ENCODE measurements around the gene L3MBTL2.
"Not testable (repeated sequence)": the region's sequence is repeated elsewhere in the genome, so short reads cannot be mapped to it uniquely, and the experiment has no call there.

Gene L3MBTL2

DNA sequence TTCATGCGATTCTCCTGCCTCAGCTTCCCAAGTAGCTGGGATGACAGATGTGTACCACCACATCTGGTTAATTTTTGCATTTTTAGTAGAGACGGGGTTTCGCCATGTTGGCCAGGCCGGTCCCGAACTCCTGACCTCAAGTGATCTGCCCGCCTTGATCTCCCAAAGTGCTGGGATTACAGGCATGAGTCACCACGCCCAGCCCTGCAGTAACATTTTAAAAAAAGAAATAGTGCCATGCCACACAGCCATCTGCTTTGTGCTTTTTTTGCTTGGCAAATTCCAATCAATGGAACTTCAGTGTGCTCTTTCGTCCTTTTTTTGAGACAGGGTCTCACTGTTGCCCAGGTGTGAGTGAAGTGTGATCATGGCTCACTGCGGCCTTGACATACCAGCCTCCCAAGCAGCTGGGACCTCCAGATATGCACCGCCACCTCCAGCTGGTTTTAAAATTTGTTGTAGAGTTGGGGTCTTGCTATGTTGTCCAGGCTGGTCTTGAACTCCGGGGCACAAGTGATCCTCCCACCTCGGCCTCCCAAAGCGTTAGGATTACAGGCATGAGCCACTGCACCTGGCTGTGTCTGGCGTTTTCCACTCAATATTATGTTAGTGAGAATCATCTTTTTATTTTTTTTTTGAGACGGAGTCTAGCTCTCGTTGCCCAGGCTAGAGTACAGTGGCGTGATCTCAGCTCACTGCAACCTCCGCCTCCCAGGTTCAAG, 37.4 kb downstream of the L3MBTL2 start:
- DNase-seq, result no peak

DNA sequence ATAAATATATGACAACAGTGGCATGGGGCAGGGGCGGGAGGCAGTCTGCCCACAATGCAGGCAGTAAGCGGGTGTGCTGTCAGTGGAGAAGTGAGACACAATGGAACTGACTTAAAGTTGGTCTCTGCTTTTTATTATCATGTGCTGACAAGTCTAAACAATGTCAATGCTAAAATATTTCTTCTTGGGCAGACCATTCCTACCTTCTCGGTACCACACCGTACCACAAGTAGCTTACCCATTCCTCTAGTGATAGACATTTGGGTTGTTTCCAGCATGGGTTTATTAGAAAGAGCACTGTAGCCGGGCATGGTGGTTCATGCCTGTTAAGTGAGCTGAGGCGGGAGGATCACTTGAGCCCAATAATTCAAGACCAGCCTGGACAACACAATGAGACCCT, 38.2 kb downstream of the L3MBTL2 start:
- DNase-seq, result no peak

DNA sequence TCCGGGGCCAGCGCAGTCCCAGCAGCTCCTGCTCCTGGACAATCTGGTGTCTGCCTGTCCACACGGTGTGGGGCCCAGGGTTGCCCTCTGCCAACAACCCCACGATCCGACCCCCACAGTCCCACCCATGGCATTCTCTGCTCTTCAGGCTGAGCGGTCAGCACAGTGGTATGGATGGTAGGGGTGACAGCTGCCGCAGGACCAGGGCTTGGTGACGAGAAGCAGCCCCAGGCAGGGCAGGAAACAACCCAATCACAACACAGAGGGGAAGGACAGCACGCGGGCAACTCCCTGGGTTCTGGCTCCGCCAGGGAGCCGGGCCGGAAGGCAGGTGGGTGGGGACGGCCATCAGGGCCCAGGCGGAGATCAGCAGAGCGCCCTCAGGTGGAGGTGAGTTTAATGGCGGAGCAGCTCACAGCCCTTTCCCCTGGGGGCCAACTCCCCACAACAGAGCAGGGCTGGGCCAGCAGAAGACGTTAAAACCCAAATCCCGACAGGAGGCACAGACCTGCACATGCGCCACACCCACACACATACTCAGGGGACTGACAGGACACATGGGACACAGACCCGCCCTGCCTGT, 40.9 kb downstream of the L3MBTL2 start:
- no peak for DNase-seq

DNA sequence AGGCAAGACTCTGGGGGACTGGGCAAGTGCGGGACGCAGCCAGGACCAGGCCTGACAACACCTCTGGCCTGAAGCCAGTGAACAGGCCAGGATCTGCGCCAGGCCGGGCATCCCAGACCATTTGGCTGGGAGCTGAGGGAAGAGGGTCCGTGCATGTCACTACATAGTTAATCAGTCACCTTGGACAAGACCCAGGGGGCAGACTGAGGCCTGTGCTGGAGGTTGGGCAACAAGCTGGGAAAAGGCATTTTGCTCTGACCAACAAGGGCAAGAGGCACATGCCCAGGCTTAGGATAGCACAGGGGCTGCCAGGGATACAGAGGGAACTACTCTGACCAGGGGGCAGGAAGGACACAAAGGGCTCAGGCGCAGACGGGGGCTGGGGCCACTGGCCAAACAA, 42.6 kb downstream of the L3MBTL2 start:
- DNase-seq, result no peak

DNA sequence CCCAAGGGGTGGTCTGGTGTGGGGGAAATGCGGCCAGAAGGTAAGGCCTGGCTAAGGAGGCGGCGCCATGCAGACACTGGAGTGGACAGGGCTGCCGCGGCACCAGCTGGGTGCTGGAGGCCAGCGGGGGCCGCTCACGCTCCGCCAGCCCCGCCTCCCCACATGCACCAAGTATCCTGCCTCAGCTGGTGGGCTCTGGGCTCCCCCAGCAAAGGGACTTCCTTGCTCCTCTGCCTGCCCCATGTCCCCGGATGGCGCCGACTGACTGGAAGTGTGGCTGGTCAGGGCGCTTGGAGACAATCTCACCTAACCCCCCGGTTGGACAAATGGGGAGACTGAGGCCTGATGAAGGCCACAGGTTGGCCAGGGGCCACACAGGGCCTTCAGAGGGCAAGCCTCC, 43.2 kb downstream of the L3MBTL2 start:
- DNase-seq, result no peak

DNA sequence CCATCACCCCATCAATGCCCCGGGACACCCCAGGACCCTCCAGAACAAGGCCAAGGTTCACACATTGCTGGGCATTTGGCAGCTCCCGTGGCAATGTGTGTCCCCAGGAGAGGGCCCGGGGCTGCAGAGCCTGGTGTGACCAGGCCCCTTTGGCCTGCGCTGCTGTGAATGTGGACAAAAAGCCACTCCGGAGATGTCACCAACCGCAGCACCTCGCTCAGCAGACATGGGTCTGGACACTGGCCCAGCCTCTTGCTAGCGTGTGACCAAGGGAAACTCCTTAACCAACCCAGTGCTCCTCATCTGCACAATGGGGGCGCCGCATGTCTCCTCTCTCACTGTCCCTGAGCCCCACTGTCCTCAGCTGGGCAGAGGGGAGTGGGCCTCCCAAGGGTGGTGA, 43.6 kb downstream of the L3MBTL2 start:
- DNase-seq, result no peak

DNA sequence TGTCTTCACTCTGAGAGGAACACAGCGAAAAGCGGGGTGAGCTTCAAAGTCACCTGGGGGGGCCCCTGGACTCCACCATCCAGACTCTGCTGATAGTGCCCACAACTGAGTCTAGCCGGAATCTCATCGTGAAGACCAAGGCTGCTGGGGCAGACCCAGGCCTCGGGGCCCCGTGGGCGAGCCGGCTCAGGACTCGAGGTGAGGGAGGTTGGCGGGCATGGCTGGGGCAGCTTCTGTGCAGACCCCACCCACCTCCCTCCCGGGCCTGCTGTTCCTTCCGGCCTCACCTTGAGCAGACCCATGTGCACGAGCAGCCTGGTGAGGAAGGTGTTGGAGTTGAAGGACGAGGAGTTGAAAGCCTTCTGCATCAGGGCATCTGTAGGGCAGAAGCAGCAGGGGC, 44.3 kb downstream of the L3MBTL2 start:
- no peak for DNase-seq

DNA sequence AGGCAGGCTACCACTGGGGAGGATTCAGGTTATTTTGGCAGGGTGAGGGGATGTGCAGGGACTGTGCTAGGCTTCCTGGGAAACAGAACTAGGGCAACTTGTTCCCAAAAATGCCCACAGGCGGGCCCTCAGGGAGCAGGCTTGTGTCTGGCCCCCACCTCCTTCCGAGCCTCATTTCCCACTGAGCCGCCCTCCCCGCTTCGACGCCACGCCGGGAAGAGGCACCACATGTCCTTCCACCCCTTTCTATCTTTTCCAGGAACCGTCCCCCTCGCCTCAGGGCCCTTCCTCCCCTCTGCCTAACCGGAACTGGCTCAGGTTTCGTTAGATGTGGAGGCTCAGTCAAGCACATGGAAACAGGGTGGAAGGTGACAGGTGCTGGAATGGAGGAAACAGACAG, 45.0 kb downstream of the L3MBTL2 start:
- no peak for DNase-seq

DNA sequence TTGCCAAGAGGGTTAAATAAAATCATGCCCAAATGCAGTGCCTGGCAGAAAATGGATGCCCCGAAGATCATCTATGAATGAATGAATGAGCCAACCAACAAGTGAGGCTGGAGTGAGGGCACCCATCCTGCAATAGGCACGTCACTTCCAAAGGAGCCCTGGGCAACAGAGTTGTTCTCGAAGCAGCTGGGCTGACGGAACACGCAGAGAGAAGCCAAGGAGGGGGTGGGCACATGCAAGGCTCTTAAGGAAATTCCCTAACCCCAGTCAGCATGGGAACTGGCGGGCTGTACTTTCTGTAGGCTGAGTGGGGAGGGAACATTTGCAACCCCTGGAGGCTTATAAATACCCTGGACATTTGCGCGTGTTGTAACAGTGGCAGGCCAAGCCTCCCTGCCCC, 47.3 kb downstream of the L3MBTL2 start:
- DNase-seq, result no peak

DNA sequence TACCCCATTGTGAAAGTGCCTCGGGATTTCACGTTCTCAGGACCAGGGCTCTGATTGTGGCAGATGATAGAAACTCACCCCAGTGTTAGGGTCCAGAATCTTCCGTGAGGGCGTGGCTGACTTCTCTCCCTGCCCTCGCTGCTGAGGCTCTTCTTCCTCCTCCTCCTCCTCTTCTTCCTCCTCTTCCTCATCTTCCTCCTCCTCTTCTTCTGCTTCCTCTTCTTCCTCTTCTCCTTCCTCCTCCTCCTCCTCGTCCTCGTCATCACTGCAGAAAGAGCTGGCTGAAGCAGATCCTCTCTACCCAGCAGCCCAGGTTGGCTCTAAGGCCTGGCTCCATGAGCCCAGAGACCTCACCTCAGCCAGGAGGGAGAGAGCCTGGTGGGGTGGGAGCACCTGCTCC, 49.1 kb downstream of the L3MBTL2 start:
- DNase-seq, result no peak

DNA sequence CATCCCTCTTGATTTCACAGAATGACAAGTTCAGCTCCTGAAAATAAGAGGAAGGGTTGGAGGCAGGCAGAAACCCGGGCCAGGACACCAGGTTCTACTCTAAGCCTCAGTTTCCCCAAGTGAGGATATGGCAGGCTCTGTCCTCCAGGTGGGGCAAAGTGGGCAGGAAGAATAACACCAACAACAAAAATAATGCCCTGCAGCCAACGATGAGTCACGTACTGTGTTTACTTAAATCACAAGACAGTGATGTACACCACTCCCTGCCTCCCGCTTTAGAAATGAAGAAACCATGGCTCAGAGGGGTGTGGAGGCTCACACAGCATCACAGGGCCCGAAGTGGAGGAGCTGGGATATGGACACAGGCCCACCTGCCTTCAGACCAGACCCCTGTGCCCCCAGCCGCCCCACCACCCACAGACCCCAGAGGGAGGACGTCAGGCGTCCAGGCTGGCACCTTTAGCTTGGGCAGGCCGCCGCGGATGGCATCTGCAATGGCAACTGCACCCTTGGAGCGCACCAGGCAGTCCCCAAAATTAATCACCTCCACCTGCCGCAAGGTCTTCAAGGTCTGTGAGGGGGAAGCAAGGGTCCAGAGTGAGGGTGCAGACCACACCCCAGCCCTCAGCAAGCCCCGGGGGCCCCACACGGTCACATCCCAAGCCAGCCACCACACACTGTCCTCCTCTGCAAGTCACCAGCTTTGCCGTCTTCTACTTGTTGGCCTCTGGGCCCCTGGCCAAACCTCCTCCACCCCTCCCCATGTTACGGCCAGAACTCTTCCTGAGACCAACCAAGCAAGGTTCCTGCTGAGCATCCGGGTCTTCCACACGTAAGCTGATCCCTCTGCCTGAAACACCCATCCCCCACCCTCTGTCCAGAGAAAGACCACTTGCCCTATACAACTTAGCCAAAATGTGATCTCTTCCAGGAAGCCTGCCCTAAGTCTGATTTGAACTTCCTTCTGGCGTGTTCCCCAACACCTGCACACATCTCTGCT, 51.4 kb downstream of the L3MBTL2 start:
- no peak for DNase-seq

DNA sequence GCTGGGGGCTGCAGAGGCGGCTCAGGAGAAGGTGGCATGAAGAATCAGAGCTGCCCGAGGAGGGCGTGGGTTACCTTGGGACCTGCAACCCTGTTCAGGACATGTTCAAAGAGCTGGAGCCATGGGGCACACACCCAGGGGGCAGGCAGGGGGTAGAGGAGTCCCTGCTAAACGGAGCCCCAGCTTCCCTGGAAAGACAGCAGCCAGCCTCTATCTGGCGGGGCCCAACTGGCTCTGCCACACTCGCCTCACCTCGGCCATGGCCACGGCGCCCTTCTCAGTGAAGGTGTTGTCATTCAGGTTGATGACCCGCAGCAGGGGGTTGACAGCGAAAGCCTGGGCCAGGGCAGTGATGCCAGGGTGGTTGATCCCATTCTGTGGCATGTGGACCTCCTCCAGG, 52.6 kb downstream of the L3MBTL2 start:
- no peak for DNase-seq

DNA sequence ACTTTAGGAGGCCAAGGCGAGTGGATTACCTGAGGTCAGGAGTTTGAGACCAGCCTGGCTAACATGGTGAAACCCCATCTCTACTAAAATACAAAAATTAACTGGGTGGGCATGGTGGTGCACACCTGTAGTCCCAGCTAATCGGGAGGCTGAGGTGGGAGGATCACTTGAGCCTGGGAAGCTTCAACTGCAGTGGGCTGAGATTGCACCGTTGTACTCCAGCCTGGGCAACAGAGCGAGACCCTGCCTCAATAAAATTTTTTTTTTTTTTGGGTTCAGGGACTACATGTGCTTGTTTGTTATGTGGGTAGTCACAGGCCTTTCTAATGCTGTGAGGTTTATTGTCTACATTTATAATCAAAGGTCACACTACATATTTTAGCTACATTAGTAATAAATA, 54.6 kb downstream of the L3MBTL2 start:
- DNase-seq, result not testable (repeated sequence)

DNA sequence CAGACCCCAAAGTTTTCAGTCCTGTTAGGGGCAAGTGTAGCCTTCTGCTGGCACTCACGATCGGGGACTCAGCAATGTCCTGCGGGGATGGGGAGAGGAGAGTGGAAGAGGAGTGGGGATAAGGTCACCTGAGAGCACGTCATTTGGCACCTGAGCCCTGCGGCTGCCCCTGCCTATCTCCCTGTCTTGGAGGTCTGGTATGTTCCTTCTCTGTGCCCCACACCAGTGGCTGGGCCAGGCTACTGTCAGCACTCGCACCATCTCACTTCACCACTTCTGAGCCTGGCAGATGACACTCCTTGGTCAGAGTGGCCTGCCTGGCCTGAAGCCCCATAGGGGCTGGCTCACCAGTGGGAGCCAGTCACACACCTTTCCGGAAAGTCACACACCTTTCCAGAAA, 55.8 kb downstream of the L3MBTL2 start:
- DNase-seq, result no peak

DNA sequence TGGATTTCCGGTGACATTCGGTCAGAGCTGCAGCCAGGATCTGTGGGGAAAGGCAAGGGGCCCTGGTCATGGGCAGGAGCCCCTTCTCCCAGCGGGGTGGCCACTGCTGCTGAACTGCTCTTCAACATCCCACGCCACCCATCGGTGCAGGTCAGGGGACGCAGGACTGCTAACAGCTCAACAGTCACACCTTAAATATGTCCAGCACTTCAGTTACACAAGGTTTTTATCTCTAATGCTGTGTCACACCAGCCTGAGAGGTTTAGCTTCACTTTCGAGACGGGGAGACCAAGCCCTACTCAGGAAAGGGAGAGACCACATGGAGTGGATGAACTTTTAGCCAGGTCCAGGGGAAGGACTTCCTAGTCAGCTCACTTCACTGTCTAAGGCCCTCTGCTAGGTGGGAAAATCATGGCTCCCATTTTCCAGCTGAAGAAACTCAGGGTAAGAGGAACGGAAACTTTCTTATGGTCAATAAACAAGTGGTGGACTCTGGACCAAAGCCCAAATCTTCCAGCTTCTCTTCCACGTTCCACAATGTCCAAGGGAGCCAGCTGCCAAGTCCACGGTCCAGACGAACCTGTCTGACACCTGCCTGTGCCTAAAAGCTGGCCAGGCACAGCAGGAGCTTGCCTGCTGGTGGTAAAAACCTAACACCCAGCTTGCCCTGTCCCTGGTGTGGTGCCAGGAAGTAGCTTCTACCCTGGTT, 56.6 kb downstream of the L3MBTL2 start:
- DNase-seq, result no peak

DNA sequence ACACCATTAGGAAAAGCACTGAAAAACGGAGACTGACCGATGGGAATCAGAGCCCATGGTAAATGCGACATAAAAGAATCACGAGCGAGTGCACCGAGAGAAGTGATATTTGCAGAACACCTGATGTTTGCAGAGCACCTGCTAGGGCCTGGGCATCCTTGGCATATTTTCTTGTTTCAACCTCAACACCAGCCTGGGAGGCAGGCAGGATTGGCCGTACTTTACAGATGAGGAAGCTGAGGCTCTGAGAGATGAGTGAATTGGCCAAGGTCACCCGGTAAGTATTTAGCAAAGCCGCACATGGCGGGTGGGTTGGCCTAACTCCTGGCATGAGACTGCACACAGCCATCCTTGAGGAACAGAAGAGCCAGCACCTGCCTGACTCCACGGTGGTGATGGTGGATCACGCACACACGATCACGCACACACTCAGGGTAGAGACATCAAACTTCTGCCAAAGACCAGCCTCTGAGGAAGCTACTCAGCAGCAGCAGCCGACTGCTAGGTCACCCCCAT, 57.2 kb downstream of the L3MBTL2 start:
- no peak for DNase-seq

DNA sequence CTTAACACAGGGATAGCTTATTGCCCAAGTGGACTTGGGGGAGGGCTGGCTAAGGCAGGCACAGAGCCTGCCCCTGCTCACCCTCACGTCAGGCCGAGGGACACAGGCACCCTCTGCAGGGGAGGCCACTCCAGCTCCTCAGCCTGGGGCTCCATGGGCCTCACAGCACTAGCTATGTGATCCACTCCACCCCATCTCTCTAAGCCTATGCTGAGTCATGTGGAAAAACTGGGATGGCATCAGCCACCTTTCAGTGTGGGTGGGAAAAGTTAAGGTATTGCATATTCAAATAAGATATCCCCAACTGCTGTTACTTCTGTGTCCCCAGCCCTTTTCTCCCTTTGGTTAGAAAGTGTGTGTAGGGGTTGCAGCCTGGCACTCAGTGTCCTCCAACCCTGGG, 58.6 kb downstream of the L3MBTL2 start:
- no peak for DNase-seq

DNA sequence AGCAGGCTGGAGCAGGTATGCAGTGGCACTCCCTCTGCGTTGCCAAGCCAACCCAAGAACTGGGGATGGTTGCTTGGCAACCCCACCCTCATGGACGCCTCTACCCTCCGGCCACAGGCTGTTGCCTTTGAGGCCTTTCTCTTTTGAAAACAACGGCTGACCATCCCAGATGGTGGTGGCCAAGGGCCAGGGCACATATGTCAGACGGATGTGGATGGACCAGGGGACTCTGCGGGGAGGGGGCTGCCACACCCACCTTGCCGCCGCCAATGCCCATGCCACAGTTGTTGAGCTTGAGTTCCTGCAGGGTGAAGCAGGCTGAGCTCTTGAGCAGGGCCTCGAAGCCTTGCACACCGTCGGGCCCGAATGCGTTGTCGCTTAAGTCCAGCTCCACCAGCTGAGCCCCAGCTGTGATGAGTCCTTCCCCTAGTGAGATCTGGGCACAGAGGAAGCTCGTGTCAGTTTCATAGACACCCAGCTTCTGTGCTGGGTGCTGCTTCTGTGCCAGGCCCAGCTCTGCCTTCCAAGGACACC, 59.4 kb downstream of the L3MBTL2 start:
- DNase-seq, result no peak

DNA sequence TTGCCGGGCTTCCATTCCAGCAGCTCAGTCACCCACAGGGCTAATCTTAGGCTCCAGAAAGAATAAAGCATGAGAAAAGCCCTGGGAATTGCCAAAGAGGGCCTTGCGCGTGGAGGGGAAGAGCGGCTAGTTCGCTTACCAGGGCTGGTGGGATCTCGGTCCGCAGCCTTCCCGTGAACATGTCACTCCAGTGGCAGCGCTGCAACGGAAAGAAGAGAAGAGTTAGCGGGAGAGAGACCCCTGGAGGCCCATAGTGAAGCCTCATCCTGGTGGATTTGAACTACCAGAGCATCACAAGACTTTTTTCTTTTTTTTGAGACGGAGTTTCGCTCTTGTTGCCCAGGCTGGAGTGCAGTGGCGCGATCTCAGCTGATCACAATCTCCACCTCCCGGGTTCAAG, 62.8 kb downstream of the L3MBTL2 start:
- DNase-seq, result no peak

DNA sequence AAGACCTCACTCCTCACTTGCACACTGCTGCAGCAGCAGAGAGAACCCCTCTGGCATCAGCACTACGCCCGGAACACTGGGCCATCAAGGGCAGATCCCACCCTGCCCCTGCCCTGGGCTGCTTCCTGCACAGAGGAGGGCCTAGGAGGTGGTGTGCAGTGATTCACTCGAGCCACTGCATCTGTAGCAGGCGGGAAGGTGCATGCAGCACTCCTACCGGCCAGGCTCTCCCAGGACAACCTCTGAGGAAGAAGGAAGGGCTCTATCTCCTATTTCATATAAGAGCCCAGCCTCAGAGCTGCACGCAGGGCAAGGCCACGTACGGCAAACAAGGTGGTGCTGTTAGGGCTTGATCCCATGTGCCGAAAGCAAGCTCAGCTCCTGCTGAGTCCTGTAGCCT, 66.7 kb downstream of the L3MBTL2 start:
- no peak for DNase-seq

DNA sequence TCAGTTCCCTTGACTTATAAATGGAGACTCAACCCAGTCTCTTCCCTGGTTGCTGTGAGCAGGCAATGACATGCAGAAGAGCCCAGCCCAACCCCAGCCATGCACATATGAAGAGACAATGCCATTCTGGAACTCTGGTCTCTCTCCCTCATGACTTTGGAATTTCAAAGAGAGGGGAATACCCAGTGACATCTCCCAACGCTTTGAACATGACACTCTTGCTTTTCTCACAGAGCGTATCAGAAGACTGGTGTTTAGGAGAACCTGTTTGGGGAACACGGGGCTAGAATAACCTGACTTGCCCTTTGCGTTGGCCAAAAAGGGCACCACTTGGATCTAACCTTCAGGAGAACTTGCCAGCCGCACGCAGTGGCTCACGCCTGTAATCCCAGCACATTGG, 68.0 kb downstream of the L3MBTL2 start:
- DNase-seq, result no peak

DNA sequence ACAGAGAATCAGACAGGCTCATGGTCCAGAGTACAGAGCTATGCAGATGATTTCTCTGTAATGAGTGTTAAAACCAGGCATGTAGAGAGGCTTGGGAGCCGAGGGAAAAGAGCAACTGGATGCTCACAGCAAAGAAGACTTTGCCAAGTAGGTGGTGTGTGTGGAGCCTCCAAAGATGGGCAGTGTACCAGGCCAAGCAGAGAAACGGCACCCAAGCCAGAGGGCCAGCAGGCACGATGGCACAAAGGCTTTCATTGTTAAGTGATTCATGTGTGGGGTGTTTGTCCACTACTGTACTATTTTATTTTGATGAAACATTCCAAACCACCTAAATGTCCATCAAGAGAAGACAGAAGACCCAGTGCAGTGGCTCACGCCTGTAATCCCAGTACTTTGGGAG, 69.7 kb downstream of the L3MBTL2 start:
- DNase-seq, result no peak

DNA sequence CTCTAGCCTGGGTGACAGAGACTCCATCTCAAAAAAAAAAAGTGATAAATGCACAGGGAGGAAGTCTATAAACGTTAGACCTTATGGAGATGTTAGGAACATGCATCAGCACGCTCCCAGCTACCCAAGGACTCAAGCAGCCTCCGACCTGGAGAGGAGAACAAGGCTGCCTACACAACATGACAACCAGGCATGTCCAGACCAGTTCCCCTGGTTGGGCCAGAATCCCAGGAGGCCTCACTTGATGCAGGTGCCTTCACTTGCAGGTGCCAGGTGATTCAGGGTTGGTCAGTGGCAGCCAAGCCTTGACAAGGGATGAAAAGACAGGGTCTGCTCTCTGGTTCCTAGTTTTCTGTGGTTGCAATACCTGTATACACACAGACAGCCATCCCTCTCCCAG, 75.0 kb downstream of the L3MBTL2 start:
- peak; percentile 14 for DNase-seq

Measured in NCI-H526 treated with DMSO at 0.1 percent for 48 hours (cell line).